H9 (cell line): Measurements from ENCODE around the gene LARGE1. TPM values are rescaled to one million over a fixed set of nuclear protein-coding genes. Genes with fewer than 3 reads are reported as not detected.
A peak's percentile ranks its signal among the peaks of the same experiment; 100 is the strongest.

Source experiments
- DNase-seq: peaks from one replicate; pipeline ENCODE4 v3.0.0-alpha.2; 2017
- H2AFZ ChIP-seq: one replicate; pipeline ENCODE4 v1.6.1; 2013; ENCODE audit warnings: mild to moderate bottlenecking, low read length, control low read depth, moderate library complexity
- H2AK5ac ChIP-seq: 2 replicates; pipeline ENCODE4 v1.6.1; 2013; ENCODE audit warnings: low read length, control low read depth, mixed read lengths; ENCODE audit not compliant: insufficient read length
- H2BK120ac ChIP-seq: one replicate; pipeline ENCODE4 v1.6.1; 2013; ENCODE audit warnings: low read depth, mild to moderate bottlenecking, low read length, control low read depth, inconsistent platforms; ENCODE audit not compliant: poor library complexity, severe bottlenecking
- H2BK12ac ChIP-seq: 2 replicates; pipeline ENCODE4 v1.6.1; 2013; ENCODE audit warnings: low read length, control low read depth, mixed read lengths, low read depth; ENCODE audit not compliant: insufficient read length
- H2BK15ac ChIP-seq: 2 replicates; pipeline ENCODE4 v1.6.1; 2013; ENCODE audit warnings: low read depth, low read length, control low read depth
- H2BK20ac ChIP-seq: one replicate; pipeline ENCODE4 v1.6.1; 2013; ENCODE audit warnings: low read depth, mild to moderate bottlenecking, low read length, control low read depth, inconsistent platforms; ENCODE audit not compliant: poor library complexity, severe bottlenecking
- H2BK5ac ChIP-seq: 2 replicates; pipeline ENCODE4 v1.6.1; 2013; ENCODE audit warnings: low read length, control low read depth, mixed read lengths; ENCODE audit not compliant: insufficient read length
- H3K14ac ChIP-seq: 2 replicates; pipeline ENCODE4 v1.6.1; 2013; ENCODE audit warnings: low read length, control low read depth; ENCODE audit not compliant: insufficient read depth
- H3K18ac ChIP-seq: 2 replicates; pipeline ENCODE4 v1.6.1; 2013; ENCODE audit warnings: low read depth, mild to moderate bottlenecking, mixed read lengths, low read length, control low read depth; ENCODE audit not compliant: insufficient read length
- H3K23ac ChIP-seq: 2 replicates; pipeline ENCODE4 v1.6.1; 2013; ENCODE audit warnings: low read length, control low read depth, mixed read lengths, low read depth; ENCODE audit not compliant: insufficient read length
- H3K23me2 ChIP-seq: 2 replicates; pipeline ENCODE4 v1.6.1; 2013; ENCODE audit warnings: low read depth, mild to moderate bottlenecking, mixed read lengths, low read length, control low read depth; ENCODE audit not compliant: insufficient read length, poor library complexity, severe bottlenecking
- H3K27ac ChIP-seq: 2 replicates; pipeline ENCODE4 v1.5.1; 2013; ENCODE audit warnings: low read length, control low read depth, mixed read lengths, low read depth; ENCODE audit not compliant: insufficient read length
- H3K27me3 ChIP-seq: 2 replicates; pipeline ENCODE4 v1.6.1; 2013; ENCODE audit warnings: low read length, control low read depth, inconsistent platforms; ENCODE audit not compliant: insufficient read depth
- H3K4ac ChIP-seq: 2 replicates; pipeline ENCODE4 v1.6.1; 2013; ENCODE audit warnings: low read depth, mild to moderate bottlenecking, control low read depth, inconsistent platforms, low read length, moderate library complexity
- H3K4me1 ChIP-seq: 2 replicates; pipeline ENCODE4 v1.6.1; 2013; ENCODE audit warnings: low read length, control low read depth, inconsistent platforms; ENCODE audit not compliant: insufficient read depth
- H3K4me2 ChIP-seq: 2 replicates; pipeline ENCODE4 v1.6.1; 2013; ENCODE audit warnings: low read length, control low read depth, mixed read lengths; ENCODE audit not compliant: insufficient read length, insufficient read depth
- H3K56ac ChIP-seq: 2 replicates; pipeline ENCODE4 v1.6.1; 2013; ENCODE audit warnings: low read depth, mild to moderate bottlenecking, mixed read lengths, low read length, control low read depth; ENCODE audit not compliant: insufficient read length
- H3K79me1 ChIP-seq: 2 replicates; pipeline ENCODE4 v1.6.1; 2013; ENCODE audit warnings: low read depth, mild to moderate bottlenecking, moderate library complexity, low read length, control low read depth, inconsistent platforms; ENCODE audit not compliant: insufficient read depth, poor library complexity, severe bottlenecking
- H3K79me2 ChIP-seq: 2 replicates; pipeline ENCODE4 v1.6.1; 2013; ENCODE audit warnings: low read length, control low read depth, inconsistent platforms; ENCODE audit not compliant: insufficient read depth
- H3K9ac ChIP-seq: 2 replicates; pipeline ENCODE4 v1.6.1; 2013; ENCODE audit warnings: low read length, control low read depth, mixed read lengths; ENCODE audit not compliant: insufficient read length; ENCODE audit errors: extremely low read depth
- H3K9me3 ChIP-seq: one replicate; pipeline ENCODE4 v1.6.1; 2013; ENCODE audit warnings: low read depth, low read length, inconsistent platforms; ENCODE audit not compliant: control insufficient read depth
- H3T11ph ChIP-seq: one replicate; pipeline ENCODE4 v1.6.1; 2013; ENCODE audit warnings: mild to moderate bottlenecking, low read length, control low read depth, inconsistent platforms
- H4K20me1 ChIP-seq: one replicate; pipeline ENCODE4 v1.6.1; 2013; ENCODE audit not compliant: control insufficient read depth, insufficient read length, insufficient read depth
- H4K5ac ChIP-seq: 2 replicates; pipeline ENCODE4 v1.6.1; 2013; ENCODE audit warnings: low read depth, mild to moderate bottlenecking, mixed read lengths, low read length, control low read depth; ENCODE audit not compliant: insufficient read length
- H4K8ac ChIP-seq: replicated peaks from 2 replicates; pipeline ENCODE4 v1.6.1; 2013; ENCODE audit warnings: low read length, control low read depth, mixed read lengths, low read depth; ENCODE audit not compliant: insufficient read length
- H4K91ac ChIP-seq: 2 replicates; pipeline ENCODE4 v1.6.1; 2013; ENCODE audit warnings: low read depth, mild to moderate bottlenecking, moderate library complexity, mixed read lengths, low read length, control low read depth; ENCODE audit not compliant: insufficient read length
- H3K27ac Mint-ChIP-seq, 3 experiments: 2 replicates in 2 of 3; 3 replicates in 1 of 3; pipeline ENCODE4 v1.8.0; 2020 to 2021; ENCODE audit warnings: mixed read lengths in 3 of 3, mild to moderate bottlenecking in 1 of 3, moderate library complexity in 1 of 3
- H3K27me3 Mint-ChIP-seq: 2 replicates; pipeline ENCODE4 v1.8.0; 2021; ENCODE audit warnings: low read depth, mild to moderate bottlenecking, moderate library complexity, mixed read lengths
- H3K36me3 Mint-ChIP-seq, 3 experiments: 2 replicates in 2 of 3; 3 replicates in 1 of 3; pipeline ENCODE4 v1.8.0; 2020 to 2021; ENCODE audit warnings: low read depth in 3 of 3, mixed read lengths in 3 of 3; ENCODE audit not compliant: insufficient read depth in 1 of 3
- H3K4me1 Mint-ChIP-seq, 2 experiments: 2 replicates each; pipeline ENCODE4 v1.8.0; 2020; ENCODE audit warnings: mixed read lengths in 2 of 2
- H3K4me3 Mint-ChIP-seq, 2 experiments: 2 replicates in 1 of 2; 3 replicates in 1 of 2; pipeline ENCODE4 v1.8.0; 2020 to 2021; ENCODE audit warnings: mild to moderate bottlenecking in 2 of 2, mixed read lengths in 2 of 2, moderate library complexity in 1 of 2
- H3K9me3 Mint-ChIP-seq, 2 experiments: 2 replicates in 1 of 2; 3 replicates in 1 of 2; pipeline ENCODE4 v1.8.0; 2020; ENCODE audit warnings: mild to moderate bottlenecking in 2 of 2, mixed read lengths in 2 of 2, moderate library complexity in 1 of 2
- CTCF ChIP-seq: fragments of 200-600 bp; sonication (generic); conservative IDR thresholded peaks from 3 replicates; pipeline ENCODE4 v1.8.0; 2021; ENCODE audit warnings: antibody characterized with exemption, mild to moderate bottlenecking
- WGBS: extraction: QIAGEN DNeasy Blood & Tissue Kit; methylation state at CpG from one replicate; pipeline ENCODE4 v1.1.7; 2013; ENCODE audit warnings: missing lambda C conversion rate, low lambda C conversion rate, mixed read lengths; ENCODE audit not compliant: insufficient read length; ENCODE audit errors: extremely low coverage; 5-methylcytosine and 5-hydroxymethylcytosine counted together
- total RNA-seq: library from RNA; stranded (reverse); gene quantifications from 2 replicates; pipeline ENCODE4 v1.2.1, GENCODE V29; 2021

LARGE1 gene
- total RNA-seq, 1 experiment from 2014 or later = 43.5 TPM

GRCh38 chr22:33922349-33922681, 2.0 kb upstream of the LARGE1 start:
- Histone ChIP-seq H3K27ac (peak overlapping the region; percentile 53), H3K14ac (no peak overlapping the region), H3K18ac (no peak overlapping the region), H3K4me2 (peak overlapping the region; percentile 97), H3K27me3 (no peaks in the 10 kb centered on the region; the same call in 1 of the 2 replicates), H3K4me1 (peaks cover 3% of the 10 kb centered on the region; the same call in 1 of the 2 replicates), H3K79me2 (peaks cover 25% of the 10 kb centered on the region; the same call in 1 of the 2 replicates), H2BK5ac (no peak overlapping the region), H4K5ac (no peak overlapping the region), H3K9me3 (no peaks in the 10 kb centered on the region), H3K56ac (no peak overlapping the region), H3T11ph (no peak overlapping the region), H4K20me1 (no peaks in the 10 kb centered on the region), H2BK20ac (no peak overlapping the region), H2AK5ac (no peak overlapping the region), H2BK15ac (no peak overlapping the region), H2BK12ac (no peak overlapping the region), H2BK120ac (no peak overlapping the region), H3K4ac (no peak overlapping the region), H3K23me2 (peaks cover 25% of the 10 kb centered on the region), H3K79me1 (no peaks in the 10 kb centered on the region), H3K23ac (no peak overlapping the region), H4K8ac (no peak overlapping the region), H3K9ac (peak overlapping the region; percentile 60), H2AFZ (no peak overlapping the region), H4K91ac (no peak overlapping the region)
- Mint-ChIP-seq H3K9me3 (no peaks in the 10 kb centered on the region), H3K36me3 (peaks cover 0 to 4% (median 0%) of the 10 kb centered on the region in 3 experiments; a peak in 2 of 7 replicates), H3K4me1 (peaks cover 39 to 53% of the 10 kb centered on the region in 2 experiments), H3K4me3 (peak overlapping the region; percentile 85 to 94), H3K27me3 (peaks cover 18% of the 10 kb centered on the region), H3K27ac (peak overlapping the region; percentile 72 to 94 (median 92); a peak in 6 of 7 replicates)
- TF ChIP-seq CTCF = no peak
- no CpG with 5 or more reads among the region's 23 CpGs for WGBS
- DNase-seq = peak; percentile 72
